GM08714 (cell line): Measurements from ENCODE around the gene CPA4.

Source experiments
- H3K4me3 ChIP-seq: fragments of 200-500 bp; sonication (Bioruptor generic); 2 replicates; pipeline ENCODE4 v1.5.1; 2014; ENCODE audit warnings: mild to moderate bottlenecking, low read length, inconsistent platforms
- ZNF274 ChIP-seq: IDR thresholded peaks from 2 replicates; pipeline ENCODE4 v1.6.1; 2012; ENCODE audit warnings: mild to moderate bottlenecking, low read depth, low read length

The CPA4 gene

GRCh38 chr7:130281260-130281659, 11.7 kb upstream of the CPA4 start:
- no peak for TF ChIP-seq ZNF274

GRCh38 chr7:130286881-130287280, 6.1 kb upstream of the CPA4 start:
- TF ChIP-seq ZNF274, result no peak
- H3K4me3 ChIP-seq, result no peak overlapping the region

More at GRCh38 chr7:130281260-130281659, 11.7 kb upstream of the CPA4 start:
- H3K4me3 ChIP-seq, result no peak overlapping the region

GRCh38 chr7:130288168-130288567, 4.8 kb upstream of the CPA4 start:
- H3K4me3 ChIP-seq, result no peak overlapping the region
- no peak for TF ChIP-seq ZNF274

GRCh38 chr7:130288829-130289228, 4.1 kb upstream of the CPA4 start:
- no peak overlapping the region for H3K4me3 ChIP-seq
- no peak for TF ChIP-seq ZNF274

- H3K4me3 ChIP-seq, result no peak overlapping the region
- TF ChIP-seq ZNF274, result no peak
Measured at GRCh38 chr7:130289478-130289877, 3.5 kb upstream of the CPA4 start.

- no peak overlapping the region for H3K4me3 ChIP-seq
- TF ChIP-seq ZNF274, result no peak
Measured at GRCh38 chr7:130290745-130291144, 2.2 kb upstream of the CPA4 start.

- H3K4me3 ChIP-seq, result no peak overlapping the region
- no peak for TF ChIP-seq ZNF274
Measured at GRCh38 chr7:130293521-130293920, 560 bp downstream of the CPA4 start.

- H3K4me3 ChIP-seq, result no peak overlapping the region
Measured at GRCh38 chr7:130294314-130294713, 1.4 kb downstream of the CPA4 start.

GRCh38 chr7:130296221-130296951, 3.4 kb downstream of the CPA4 start:
- no peak for TF ChIP-seq ZNF274
- no peak overlapping the region for H3K4me3 ChIP-seq

More at GRCh38 chr7:130294314-130294713, 1.4 kb downstream of the CPA4 start:
- TF ChIP-seq ZNF274, result no peak

GRCh38 chr7:130297628-130298543, 4.9 kb downstream of the CPA4 start:
- H3K4me3 ChIP-seq, result no peak overlapping the region
- TF ChIP-seq ZNF274, result no peak

GRCh38 chr7:130298544-130299326, 5.8 kb downstream of the CPA4 start:
- TF ChIP-seq ZNF274, result no peak

GRCh38 chr7:130299866-130300265, 6.9 kb downstream of the CPA4 start:
- TF ChIP-seq ZNF274, result no peak
- H3K4me3 ChIP-seq, result no peak overlapping the region

More at GRCh38 chr7:130298544-130299326, 5.8 kb downstream of the CPA4 start:
- no peak overlapping the region for H3K4me3 ChIP-seq

- TF ChIP-seq ZNF274, result no peak
- no peak overlapping the region for H3K4me3 ChIP-seq
Measured at GRCh38 chr7:130301501-130302020, 8.6 kb downstream of the CPA4 start.

- TF ChIP-seq ZNF274, result no peak
- no peak overlapping the region for H3K4me3 ChIP-seq
Measured at GRCh38 chr7:130302649-130303048, 9.7 kb downstream of the CPA4 start.
